ENCODE data around the gene DGLUCY. TPM values are rescaled to one million over a fixed set of nuclear protein-coding genes. Genes with fewer than 3 reads are reported as not detected.

DGLUCY gene
- total RNA-seq, 1 donor from 2014 or later, result 59.2 TPM

DNA sequence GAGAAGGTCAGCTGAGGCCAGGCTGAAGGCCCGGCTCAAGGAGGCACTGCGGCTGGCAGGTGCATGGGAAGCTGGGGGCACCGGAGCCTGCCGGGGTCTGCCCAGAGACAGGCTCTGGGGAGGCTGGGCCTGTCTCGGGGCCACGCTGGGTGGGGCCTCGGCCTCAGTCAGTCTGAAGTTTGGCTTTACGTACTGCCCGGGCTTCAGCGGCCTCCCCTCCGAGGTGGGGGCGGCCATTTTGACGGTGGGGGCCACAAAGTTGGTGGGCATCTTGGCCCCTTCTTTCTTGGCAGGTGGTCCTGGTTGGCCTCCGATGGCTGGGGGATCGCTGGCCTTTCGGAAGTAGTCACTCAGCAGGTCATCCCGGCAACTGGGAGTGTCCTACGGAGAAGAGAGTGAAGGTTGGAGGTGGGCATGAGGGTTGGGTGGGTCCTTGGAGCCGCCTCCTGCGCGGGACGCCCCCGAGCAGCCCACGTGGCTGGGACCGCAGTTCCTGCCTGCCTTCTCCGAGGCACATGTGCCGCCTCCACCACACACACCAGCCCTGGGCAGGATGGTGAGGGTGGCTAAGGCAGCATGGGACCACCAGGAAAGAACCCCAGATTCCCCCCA is 159.5 kb downstream of the DGLUCY start:
- H3K4me1 ChIP-seq, result no peaks in the 10 kb centered on the region
- no peaks in the 10 kb centered on the region for H3K36me3 ChIP-seq
- DNase-seq (ENCODE audit: low spot score in 2 of 2), result no peak
- intact Hi-C loops (cut with DNase I), result no loop called here
- H3K27me3 ChIP-seq, result no peaks in the 10 kb centered on the region
- no peaks in the 10 kb centered on the region for H3K9me3 ChIP-seq
- no peak overlapping the region for H3K4me3 ChIP-seq
- TF ChIP-seq, protein P1, sequence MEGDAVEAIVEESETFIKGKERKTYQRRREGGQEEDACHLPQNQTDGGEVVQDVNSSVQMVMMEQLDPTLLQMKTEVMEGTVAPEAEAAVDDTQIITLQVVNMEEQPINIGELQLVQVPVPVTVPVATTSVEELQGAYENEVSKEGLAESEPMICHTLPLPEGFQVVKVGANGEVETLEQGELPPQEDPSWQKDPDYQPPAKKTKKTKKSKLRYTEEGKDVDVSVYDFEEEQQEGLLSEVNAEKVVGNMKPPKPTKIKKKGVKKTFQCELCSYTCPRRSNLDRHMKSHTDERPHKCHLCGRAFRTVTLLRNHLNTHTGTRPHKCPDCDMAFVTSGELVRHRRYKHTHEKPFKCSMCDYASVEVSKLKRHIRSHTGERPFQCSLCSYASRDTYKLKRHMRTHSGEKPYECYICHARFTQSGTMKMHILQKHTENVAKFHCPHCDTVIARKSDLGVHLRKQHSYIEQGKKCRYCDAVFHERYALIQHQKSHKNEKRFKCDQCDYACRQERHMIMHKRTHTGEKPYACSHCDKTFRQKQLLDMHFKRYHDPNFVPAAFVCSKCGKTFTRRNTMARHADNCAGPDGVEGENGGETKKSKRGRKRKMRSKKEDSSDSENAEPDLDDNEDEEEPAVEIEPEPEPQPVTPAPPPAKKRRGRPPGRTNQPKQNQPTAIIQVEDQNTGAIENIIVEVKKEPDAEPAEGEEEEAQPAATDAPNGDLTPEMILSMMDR (IDR thresholded peaks at IDR 0.05), result no peak
- H3K27ac ChIP-seq, result no peak overlapping the region

DNA sequence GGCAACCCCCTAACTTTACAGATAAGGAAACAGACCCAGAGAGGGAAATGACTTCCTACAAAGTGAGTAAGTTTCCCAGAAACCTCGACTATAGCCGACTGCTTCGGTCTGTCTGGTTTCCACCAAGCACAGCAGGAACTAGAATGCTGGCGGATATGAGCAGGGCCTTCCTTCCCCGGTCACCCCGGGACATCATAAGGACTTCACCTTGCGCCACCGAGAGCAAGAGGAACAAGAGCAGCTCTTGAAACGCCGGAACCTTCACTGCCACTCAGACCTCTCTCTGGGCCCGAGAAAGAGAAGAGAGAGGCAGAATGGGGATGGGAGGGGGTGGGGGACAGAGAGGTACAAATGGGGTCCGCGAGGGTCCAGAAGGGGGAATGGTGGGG is 160.0 kb downstream of the DGLUCY start:
- Histone ChIP-seq H3K27me3 (no peaks in the 10 kb centered on the region), H3K9me3 (no peaks in the 10 kb centered on the region), H3K4me1 (no peaks in the 10 kb centered on the region), H3K27ac (no peak overlapping the region), H3K36me3 (no peaks in the 10 kb centered on the region), H3K4me3 (no peak overlapping the region)
- intact Hi-C loops (cut with DNase I), result no loop called here
- TF ChIP-seq, protein P1 (IDR thresholded peaks at IDR 0.05), result no peak
- DNase-seq (ENCODE audit: low spot score in 2 of 2), result no peak

DNA sequence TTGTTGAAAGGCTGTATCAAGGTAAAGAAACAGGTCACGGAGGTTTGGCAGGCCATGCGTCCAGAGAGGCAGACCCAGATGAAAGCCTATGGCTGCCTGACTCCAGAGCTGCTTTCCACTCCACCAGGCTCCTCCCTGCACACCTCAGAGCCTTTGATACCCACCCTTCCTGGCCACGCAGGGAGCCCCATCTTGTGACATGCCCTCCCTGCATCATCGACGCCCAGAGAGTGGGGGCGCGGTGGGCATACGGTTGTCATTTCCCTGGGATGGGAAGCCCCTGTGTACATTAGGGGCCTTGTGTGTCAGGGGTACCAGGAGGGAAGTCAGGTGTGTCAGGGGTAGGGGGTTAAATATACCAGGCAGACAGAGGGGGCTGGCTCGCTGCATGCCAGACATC is 160.9 kb downstream of the DGLUCY start:
- no peaks in the 10 kb centered on the region for H3K9me3 ChIP-seq
- TF ChIP-seq, protein P1 (IDR thresholded peaks at IDR 0.05), result no peak
- H3K4me3 ChIP-seq, result no peak overlapping the region
- no peaks in the 10 kb centered on the region for H3K27me3 ChIP-seq
- H3K36me3 ChIP-seq, result no peaks in the 10 kb centered on the region
- intact Hi-C loops (cut with DNase I), result no loop called here
- H3K27ac ChIP-seq, result no peak overlapping the region
- H3K4me1 ChIP-seq, result no peaks in the 10 kb centered on the region
- no peak for DNase-seq (ENCODE audit: low spot score in 2 of 2)

Other genes with a start within 250 kb of the DGLUCY start
- 0.21 TPM for gene RPS6KA5, start 53.4 kb upstream of the DGLUCY start, total RNA-seq
- not detected for gene GPR68, start 130.6 kb downstream of the DGLUCY start, total RNA-seq

All from ascending aorta (tissue), 2 donors.